Progenitor cell of endocrine pancreas (in vitro differentiated cells): ENCODE measurements around the gene HIVEP3. TPM values are rescaled to one million over a fixed set of nuclear protein-coding genes. Genes with fewer than 3 reads are reported as not detected.
"Not testable (repeated sequence)": the region's sequence is repeated elsewhere in the genome, so short reads cannot be mapped to it uniquely, and the experiment has no call there.

Source experiments
- DNase-seq: peaks from one replicate; pipeline ENCODE4 v3.0.0; 2021; ENCODE audit warnings: low spot score; ENCODE audit not compliant: unreplicated experiment
- H3K27ac Mint-ChIP-seq: 2 replicates; pipeline ENCODE4 v1.8.0; 2021; ENCODE audit warnings: mild to moderate bottlenecking, moderate library complexity, mixed read lengths
- H3K27me3 Mint-ChIP-seq: 2 replicates; pipeline ENCODE4 v1.8.0; 2021; ENCODE audit warnings: mixed read lengths
- H3K36me3 Mint-ChIP-seq: 2 replicates; pipeline ENCODE4 v1.8.0; 2022; ENCODE audit warnings: mixed read lengths; ENCODE audit not compliant: insufficient read depth
- H3K4me1 Mint-ChIP-seq: 2 replicates; pipeline ENCODE4 v1.8.0; 2021; ENCODE audit warnings: low read depth, mixed read lengths
- H3K4me3 Mint-ChIP-seq: 2 replicates; pipeline ENCODE4 v1.8.0; 2021; ENCODE audit warnings: low read depth, mild to moderate bottlenecking, moderate library complexity, mixed read lengths
- H3K9me3 Mint-ChIP-seq: 2 replicates; pipeline ENCODE4 v1.8.0; 2021; ENCODE audit warnings: low read depth, mixed read lengths
- CTCF ChIP-seq: fragments of 200-600 bp; sonication (generic); IDR thresholded peaks from one replicate; pipeline ENCODE4 v1.5.0; 2021; ENCODE audit warnings: antibody characterized with exemption, mild to moderate bottlenecking; ENCODE audit not compliant: unreplicated experiment
- total RNA-seq: library from RNA; stranded (reverse); gene quantifications from 2 replicates; pipeline ENCODE4 v1.2.1, GENCODE V29; 2021

Gene HIVEP3
- total RNA-seq, 1 donor from 2014 or later: 1.1 TPM

GRCh38 chr1:41695118-41695745 is 223.5 kb downstream of the HIVEP3 start:
- H3K36me3 Mint-ChIP-seq: no peaks in the 10 kb centered on the region
- no peak overlapping the region for H3K4me3 Mint-ChIP-seq
- no peak overlapping the region for H3K27ac Mint-ChIP-seq
- DNase-seq: no peak
- no peaks in the 10 kb centered on the region for H3K9me3 Mint-ChIP-seq
- no peak for TF ChIP-seq CTCF
- H3K4me1 Mint-ChIP-seq: no peaks in the 10 kb centered on the region
- H3K27me3 Mint-ChIP-seq: peaks cover 8% of the 10 kb centered on the region

GRCh38 chr1:41691966-41692365 is 226.8 kb downstream of the HIVEP3 start:
- H3K36me3 Mint-ChIP-seq, H3K4me3 Mint-ChIP-seq, DNase-seq, H3K9me3 Mint-ChIP-seq, H3K4me1 Mint-ChIP-seq, H3K27me3 Mint-ChIP-seq, H3K27ac Mint-ChIP-seq: not testable (repeated sequence)

- TF ChIP-seq CTCF: no peak
- Mint-ChIP-seq H3K9me3 (no peaks in the 10 kb centered on the region), H3K36me3 (no peaks in the 10 kb centered on the region), H3K27me3 (no peaks in the 10 kb centered on the region), H3K4me3 (no peak overlapping the region), H3K4me1 (peaks cover 7% of the 10 kb centered on the region), H3K27ac (no peak overlapping the region)
- DNase-seq: no peak
Measured at GRCh38 chr1:41691424-41691823, 227.3 kb downstream of the HIVEP3 start.

GRCh38 chr1:41690331-41690730 is 228.4 kb downstream of the HIVEP3 start:
- Mint-ChIP-seq H3K9me3 (no peaks in the 10 kb centered on the region), H3K27me3 (no peaks in the 10 kb centered on the region), H3K27ac (no peak overlapping the region), H3K4me1 (peaks cover 7% of the 10 kb centered on the region), H3K36me3 (no peaks in the 10 kb centered on the region), H3K4me3 (no peak overlapping the region)
- no peak for DNase-seq
- TF ChIP-seq CTCF: no peak

- peaks cover 7% of the 10 kb centered on the region for H3K4me1 Mint-ChIP-seq
- H3K9me3 Mint-ChIP-seq: no peaks in the 10 kb centered on the region
- H3K4me3 Mint-ChIP-seq: no peak overlapping the region
- no peaks in the 10 kb centered on the region for H3K27me3 Mint-ChIP-seq
- H3K27ac Mint-ChIP-seq: no peak overlapping the region
- no peak for DNase-seq
- H3K36me3 Mint-ChIP-seq: no peaks in the 10 kb centered on the region
- TF ChIP-seq CTCF: no peak
Measured at GRCh38 chr1:41689558-41689981, 229.2 kb downstream of the HIVEP3 start.

- H3K4me3 Mint-ChIP-seq: no peak overlapping the region
- DNase-seq: no peak
- H3K36me3 Mint-ChIP-seq: no peaks in the 10 kb centered on the region
- H3K27ac Mint-ChIP-seq: no peak overlapping the region
- no peaks in the 10 kb centered on the region for H3K27me3 Mint-ChIP-seq
- peak; percentile 20 for TF ChIP-seq CTCF
- no peaks in the 10 kb centered on the region for H3K9me3 Mint-ChIP-seq
- H3K4me1 Mint-ChIP-seq: peaks cover 7% of the 10 kb centered on the region
Measured at GRCh38 chr1:41689139-41689538, 229.6 kb downstream of the HIVEP3 start.
